Peyer's patch (tissue), 4 donors: ENCODE results near the gene SNX32. TPM values are rescaled to one million over a fixed set of nuclear protein-coding genes. Genes with fewer than 3 reads are reported as not detected.

Source experiments
- DNase-seq, 3 donors: peaks; one replicate each; pipeline ENCODE4 v3.0.0-alpha.2; 2017 to 2019
- H3K27ac ChIP-seq, 4 donors: fragments of 200-600 bp; sonication (generic); one replicate each; pipeline ENCODE4 v1.5.1; 2016 to 2019
- H3K27me3 ChIP-seq, 2 donors: fragments of 200-600 bp; sonication (generic); one replicate each; pipeline ENCODE4 v1.5.1; 2019
- H3K36me3 ChIP-seq, 3 donors: fragments of 200-600 bp; sonication (generic); one replicate each; pipeline ENCODE4 v1.5.1; 2016 to 2019
- H3K4me1 ChIP-seq, 4 donors: fragments of 200-600 bp; sonication (generic); one replicate each; pipeline ENCODE4 v1.5.1; 2016 to 2019
- H3K4me3 ChIP-seq, 4 donors: fragments of 200-600 bp; sonication (generic); 1 replicate in 3 of 4; 2 replicates in 1 of 4; pipeline ENCODE4 v1.5.1; 2016 to 2019; ENCODE audit warnings: mild to moderate bottlenecking in 1 of 4
- H3K9me3 ChIP-seq, 4 donors: fragments of 200-600 bp; sonication (generic); one replicate each; pipeline ENCODE4 v1.5.1; 2016 to 2019; ENCODE audit warnings: mild to moderate bottlenecking in 1 of 4
- POLR2A ChIP-seq, 2 donors: fragments of 450-650 bp; IDR thresholded peaks; one replicate each; pipeline ENCODE4 v1.5.1; 2017; ENCODE audit warnings: antibody characterized with exemption in 2 of 2, mild to moderate bottlenecking in 2 of 2, moderate library complexity in 2 of 2
- total RNA-seq, 4 donors: library from RNA; depleted of rRNA; stranded (reverse); fragments of >200 nt; gene quantifications; one replicate each; pipeline ENCODE4 v1.1.0, GENCODE V29; 2016
- TF ChIP-seq, protein P1 (sequence below), 6 experiments: fragments of 450-650 bp in 4 of 6; fragments of 200-600 bp in 2 of 6; sonication (generic) in 1 of 6; IDR thresholded peaks; one replicate each; pipeline ENCODE4 v1.5.1; 2017 to 2019; ENCODE audit warnings: antibody characterized with exemption in 6 of 6, mild to moderate bottlenecking in 3 of 6, moderate library complexity in 1 of 6

Gene SNX32
- total RNA-seq, 4 donors from 2014 or later = 1.7 to 6.7 (median 6.4) TPM; not detected in 1

DNA sequence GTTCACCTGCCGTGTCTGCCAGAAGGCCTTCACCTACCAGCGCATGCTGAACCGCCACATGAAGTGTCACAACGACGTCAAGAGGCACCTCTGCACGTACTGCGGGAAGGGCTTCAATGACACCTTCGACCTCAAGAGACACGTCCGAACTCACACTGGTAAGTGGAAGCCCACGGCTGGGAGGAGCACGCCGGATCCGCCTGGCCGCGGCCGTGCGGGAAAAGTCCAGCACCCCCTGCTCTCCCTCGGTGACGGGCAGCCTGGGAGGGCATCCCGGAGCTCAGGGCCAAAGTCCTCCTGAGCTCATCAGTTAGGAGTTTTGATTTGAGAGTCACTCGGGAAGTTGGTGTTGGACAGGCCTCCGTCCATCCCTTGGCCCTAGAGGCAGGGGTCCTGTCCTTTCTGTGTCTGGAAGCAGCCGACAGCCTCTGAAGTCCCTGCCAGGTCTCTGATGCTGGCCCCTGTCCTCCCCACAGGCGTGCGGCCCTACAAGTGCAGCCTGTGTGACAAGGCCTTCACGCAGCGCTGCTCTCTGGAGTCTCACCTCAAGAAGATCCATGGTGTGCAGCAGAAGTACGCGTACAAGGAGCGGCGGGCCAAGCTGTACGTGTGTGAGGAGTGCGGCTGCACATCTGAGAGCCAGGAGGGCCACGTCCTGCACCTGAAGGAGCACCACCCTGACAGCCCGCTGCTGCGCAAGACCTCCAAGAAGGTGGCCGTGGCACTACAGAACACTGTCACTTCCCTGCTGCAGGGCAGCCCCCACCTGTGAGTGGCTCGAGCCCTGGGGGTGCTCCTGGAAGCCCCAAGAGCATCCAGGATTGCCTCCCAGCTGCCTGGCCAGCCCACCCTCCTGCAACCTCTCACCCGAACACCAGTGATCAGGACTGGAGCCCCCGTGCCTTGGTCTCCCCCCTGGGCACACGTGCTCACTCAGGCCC, 38.9 kb upstream of the SNX32 start:
- peak overlapping the region in 1 of 4 donors; percentile 76 for H3K27ac ChIP-seq
- DNase-seq = peak in 1 of 3 donors; percentile 52
- peaks cover 0 to 19% (median 0%) of the 10 kb centered on the region in 3 donors for H3K36me3 ChIP-seq
- H3K4me1 ChIP-seq = peaks cover 0 to 44% (median 8%) of the 10 kb centered on the region in 4 donors
- no peaks in the 10 kb centered on the region for H3K9me3 ChIP-seq
- no peaks in the 10 kb centered on the region for H3K27me3 ChIP-seq
- no peak overlapping the region for H3K4me3 ChIP-seq
- TF ChIP-seq, protein P1, sequence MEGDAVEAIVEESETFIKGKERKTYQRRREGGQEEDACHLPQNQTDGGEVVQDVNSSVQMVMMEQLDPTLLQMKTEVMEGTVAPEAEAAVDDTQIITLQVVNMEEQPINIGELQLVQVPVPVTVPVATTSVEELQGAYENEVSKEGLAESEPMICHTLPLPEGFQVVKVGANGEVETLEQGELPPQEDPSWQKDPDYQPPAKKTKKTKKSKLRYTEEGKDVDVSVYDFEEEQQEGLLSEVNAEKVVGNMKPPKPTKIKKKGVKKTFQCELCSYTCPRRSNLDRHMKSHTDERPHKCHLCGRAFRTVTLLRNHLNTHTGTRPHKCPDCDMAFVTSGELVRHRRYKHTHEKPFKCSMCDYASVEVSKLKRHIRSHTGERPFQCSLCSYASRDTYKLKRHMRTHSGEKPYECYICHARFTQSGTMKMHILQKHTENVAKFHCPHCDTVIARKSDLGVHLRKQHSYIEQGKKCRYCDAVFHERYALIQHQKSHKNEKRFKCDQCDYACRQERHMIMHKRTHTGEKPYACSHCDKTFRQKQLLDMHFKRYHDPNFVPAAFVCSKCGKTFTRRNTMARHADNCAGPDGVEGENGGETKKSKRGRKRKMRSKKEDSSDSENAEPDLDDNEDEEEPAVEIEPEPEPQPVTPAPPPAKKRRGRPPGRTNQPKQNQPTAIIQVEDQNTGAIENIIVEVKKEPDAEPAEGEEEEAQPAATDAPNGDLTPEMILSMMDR (IDR thresholded peaks at IDR 0.05) = no peak
- TF ChIP-seq POLR2A (IDR thresholded peaks at IDR 0.05) = no peak

DNA sequence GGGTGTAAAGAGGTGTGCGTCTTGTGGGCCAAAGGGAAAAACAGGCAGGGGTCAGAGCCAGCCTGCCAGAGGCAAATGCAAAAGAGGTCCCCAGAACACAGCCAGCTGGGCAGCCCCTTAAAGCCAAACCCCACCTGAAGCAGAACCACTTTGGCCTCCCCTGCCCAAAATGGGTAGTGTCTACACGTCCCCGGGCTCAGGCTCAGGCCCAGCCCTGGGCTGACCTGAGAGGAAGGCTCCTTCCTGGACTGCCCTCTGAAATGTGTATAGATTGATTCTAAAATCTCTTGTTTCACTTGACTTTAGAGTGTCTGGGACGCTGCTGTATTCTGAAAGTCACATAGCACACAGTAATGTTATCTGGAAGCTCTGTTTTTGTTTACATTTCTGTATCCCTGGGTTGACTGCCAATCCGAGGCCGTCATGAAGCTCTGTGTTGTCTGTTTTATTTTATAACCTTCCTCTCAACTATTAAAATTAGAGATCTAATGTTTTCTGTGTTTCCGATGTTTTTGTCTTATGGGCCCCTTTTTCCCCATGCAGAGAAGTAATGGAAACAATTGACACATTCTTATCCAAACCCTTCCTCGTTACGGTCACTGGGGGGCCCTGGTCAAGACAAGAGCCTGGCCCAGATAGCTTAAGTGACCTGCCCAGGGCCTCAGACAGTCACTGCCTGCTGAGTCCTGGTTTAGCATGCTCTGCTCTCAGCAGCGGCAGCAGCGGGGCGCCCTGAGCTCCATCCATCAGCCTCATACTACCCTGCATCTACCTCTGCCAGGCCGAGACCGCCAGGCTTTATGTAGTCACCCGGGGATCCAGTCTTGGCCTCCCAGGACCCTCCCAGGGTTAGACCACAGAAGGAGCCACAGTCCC, 36.8 kb upstream of the SNX32 start:
- Histone ChIP-seq H3K27me3 (no peaks in the 10 kb centered on the region), H3K27ac (no peak overlapping the region), H3K9me3 (no peaks in the 10 kb centered on the region), H3K4me1 (peaks cover 0 to 25% (median 4%) of the 10 kb centered on the region in 4 donors), H3K4me3 (no peak overlapping the region), H3K36me3 (peaks cover 0 to 19% (median 0%) of the 10 kb centered on the region in 3 donors)
- DNase-seq = no peak
- no peak for TF ChIP-seq POLR2A (IDR thresholded peaks at IDR 0.05)
- TF ChIP-seq, protein P1 (IDR thresholded peaks at IDR 0.05) = no peak

DNA sequence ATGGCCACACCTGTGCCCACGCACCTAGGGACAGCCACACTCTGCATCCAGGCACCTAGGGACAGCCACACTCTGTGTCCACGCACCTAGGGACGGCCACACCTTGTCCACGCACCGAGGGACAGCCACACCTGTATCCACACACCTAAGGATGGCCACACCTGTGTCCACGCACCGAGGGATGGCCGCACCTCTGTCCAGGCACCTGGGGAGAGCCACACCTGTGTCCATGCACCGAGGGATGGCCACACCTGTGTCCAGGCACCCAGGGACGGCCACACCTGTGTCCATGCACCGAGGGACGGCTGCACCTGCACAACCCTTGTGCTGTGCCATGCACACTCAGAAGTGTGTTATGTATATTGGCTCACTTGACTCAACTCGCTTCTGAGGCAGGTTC, 36.1 kb upstream of the SNX32 start:
- H3K36me3 ChIP-seq = peaks cover 0 to 19% (median 0%) of the 10 kb centered on the region in 3 donors
- no peaks in the 10 kb centered on the region for H3K9me3 ChIP-seq
- H3K4me3 ChIP-seq = no peak overlapping the region
- H3K27ac ChIP-seq = no peak overlapping the region
- no peak for DNase-seq
- H3K27me3 ChIP-seq = no peaks in the 10 kb centered on the region
- H3K4me1 ChIP-seq = peaks cover 0 to 17% (median 1%) of the 10 kb centered on the region in 4 donors
- no peak for TF ChIP-seq POLR2A (IDR thresholded peaks at IDR 0.05)
- TF ChIP-seq, protein P1 (IDR thresholded peaks at IDR 0.05) = no peak

DNA sequence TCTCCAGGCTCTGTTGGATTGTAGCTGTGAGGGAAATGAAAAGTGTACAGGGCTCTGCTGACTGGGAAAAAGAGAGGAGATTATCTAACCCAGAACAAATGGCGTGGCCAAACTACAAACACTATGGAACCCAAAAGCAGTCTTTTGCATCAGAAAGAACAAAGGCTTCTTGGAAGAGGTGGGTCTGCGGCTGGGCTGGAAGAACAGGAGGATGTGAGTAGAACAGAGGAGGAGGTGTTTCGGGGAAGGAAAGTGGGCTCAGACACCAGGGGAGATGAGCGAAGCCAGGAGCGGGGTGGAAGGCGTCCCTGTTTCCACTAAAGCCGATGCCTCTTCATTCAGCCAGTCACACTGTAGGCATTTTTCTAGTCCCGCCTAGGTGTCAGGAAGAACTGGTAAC, 34.9 kb upstream of the SNX32 start:
- Histone ChIP-seq H3K36me3 (peaks cover 0 to 19% (median 0%) of the 10 kb centered on the region in 3 donors), H3K27me3 (no peaks in the 10 kb centered on the region), H3K9me3 (no peaks in the 10 kb centered on the region), H3K27ac (no peak overlapping the region), H3K4me3 (no peak overlapping the region), H3K4me1 (peaks cover 0 to 10% (median 1%) of the 10 kb centered on the region in 4 donors)
- no peak for DNase-seq
- TF ChIP-seq, protein P1 (IDR thresholded peaks at IDR 0.05) = no peak
- no peak for TF ChIP-seq POLR2A (IDR thresholded peaks at IDR 0.05)

DNA sequence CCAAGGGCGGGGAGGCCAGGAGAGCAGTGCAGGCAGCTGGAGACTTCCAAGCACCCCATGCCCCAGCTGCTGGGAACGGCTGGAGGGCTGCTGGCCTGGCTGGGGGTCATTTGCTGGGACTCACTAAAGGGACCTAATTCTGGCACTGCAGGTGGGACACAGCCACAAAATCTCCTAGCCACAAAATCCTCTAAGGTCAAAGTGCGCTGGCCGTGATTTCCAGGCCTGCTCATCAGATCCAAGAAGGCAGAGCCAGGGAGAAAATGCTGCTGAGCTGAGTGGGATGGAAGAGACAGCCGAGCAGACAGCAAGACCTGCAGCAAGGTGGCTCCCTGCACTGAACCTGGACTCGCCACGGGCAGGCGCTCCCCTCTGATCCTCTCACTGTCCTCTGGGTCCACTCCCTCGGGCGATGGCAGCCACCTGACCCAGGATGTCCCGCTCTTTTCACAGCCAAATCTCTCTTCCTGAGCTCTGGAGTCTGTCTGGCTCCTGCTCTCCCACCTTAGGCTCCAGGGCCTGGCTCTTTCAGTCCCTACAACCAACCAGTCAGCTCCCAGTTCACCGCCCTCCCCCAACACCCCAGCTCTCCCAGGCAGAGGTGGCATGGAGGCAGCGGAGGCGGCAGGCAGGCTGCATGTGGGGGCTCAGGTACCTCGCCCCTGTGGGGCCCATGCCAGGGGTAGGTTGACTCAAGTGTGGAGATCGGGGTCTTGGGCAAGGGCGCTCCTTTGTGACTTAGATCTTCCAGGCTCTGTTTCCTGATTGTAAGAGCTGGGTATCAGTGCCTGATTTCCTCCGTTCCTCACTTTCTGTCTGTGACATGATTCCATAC, 32.4 kb upstream of the SNX32 start:
- Histone ChIP-seq H3K4me1 (no peaks in the 10 kb centered on the region), H3K27me3 (no peaks in the 10 kb centered on the region), H3K9me3 (no peaks in the 10 kb centered on the region), H3K36me3 (no peaks in the 10 kb centered on the region), H3K27ac (no peak overlapping the region), H3K4me3 (no peak overlapping the region)
- no peak for DNase-seq
- no peak for TF ChIP-seq POLR2A (IDR thresholded peaks at IDR 0.05)
- TF ChIP-seq, protein P1 (IDR thresholded peaks at IDR 0.05) = no peak
